ENCODE data around the gene DHX35. TPM values are rescaled to one million over a fixed set of nuclear protein-coding genes. Genes with fewer than 3 reads are reported as not detected.
"Not testable (repeated sequence)": the region's sequence is repeated elsewhere in the genome, so short reads cannot be mapped to it uniquely, and the experiment has no call there.

The DHX35 gene
- total and polyA plus RNA-seq, 2 experiments from 2014 or later, result 8.3 to 25.9 TPM

DNA sequence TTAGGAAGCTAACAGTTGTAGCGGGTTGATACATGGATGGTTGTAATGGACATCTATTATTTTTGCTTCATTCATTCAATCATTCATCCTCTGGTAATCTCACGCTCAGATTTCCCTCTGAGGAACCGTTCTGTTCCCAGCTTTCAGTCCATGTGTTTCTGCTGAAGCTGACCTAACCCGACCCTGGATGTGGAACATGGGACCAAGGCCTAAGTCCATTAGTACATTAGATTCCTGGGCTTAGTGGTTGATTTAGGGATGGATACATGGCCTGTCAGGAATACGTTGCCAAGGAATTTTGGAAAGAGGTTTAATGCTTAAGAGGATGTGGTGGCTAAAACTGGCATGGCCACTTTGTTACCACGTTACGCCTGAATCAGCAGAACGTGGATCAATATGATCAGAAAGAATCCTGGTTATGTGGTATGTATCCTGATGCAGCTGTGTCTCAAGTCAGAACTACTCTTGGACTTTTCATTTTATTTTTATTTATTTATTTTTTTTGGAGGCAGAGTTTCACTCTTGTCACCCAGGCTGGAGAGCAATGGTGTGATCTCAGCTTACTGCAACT lies 4.1 kb upstream of the DHX35 start:
- TF ChIP-seq EZH2 (IDR thresholded peaks at IDR 0.05; ENCODE audit: low read depth, unreplicated experiment), result no peak
- Mint-ChIP-seq H3K27ac (no peak overlapping the region), H3K9me3 (no peaks in the 10 kb centered on the region; the same call in 2 of the 3 replicates), H3K4me1 (peaks cover 11% of the 10 kb centered on the region; the same call in 2 of the 3 replicates), H3K36me3 (ENCODE audit: low read depth) (peaks cover 19% of the 10 kb centered on the region), H3K4me3 (no peak overlapping the region), H3K27me3 (ENCODE audit: insufficient read depth, low read depth, poor library complexity) (peaks cover 8% of the 10 kb centered on the region)
- no peaks in the 10 kb centered on the region for H3K9me2 ChIP-seq (ENCODE audit: insufficient read depth)
- no peak overlapping the region for H3K27ac ChIP-seq (ENCODE audit: low read depth)
- H2AFZ ChIP-seq, result no peak overlapping the region
- H3K4me3 ChIP-seq, result no peak overlapping the region
- ATAC-seq, result no peak
- peaks cover 7% of the 10 kb centered on the region; the same call in 1 of the 2 replicates for H3K36me3 ChIP-seq (ENCODE audit: insufficient read depth)
- no peaks in the 10 kb centered on the region for H4K20me1 ChIP-seq (replicated peaks; ENCODE audit: insufficient read depth)
- H3K27me3 ChIP-seq (ENCODE audit: insufficient read depth), result no peaks in the 10 kb centered on the region
- H3K4me1 ChIP-seq (ENCODE audit: insufficient read depth), result peaks cover 7% of the 10 kb centered on the region
- peaks cover 8% of the 10 kb centered on the region; the same call in 1 of the 2 replicates for H3F3A ChIP-seq (replicated peaks; ENCODE audit: low read depth)
- H3K4me2 ChIP-seq, result no peak overlapping the region
- no peak for DNase-seq (ENCODE audit: low spot score)
- peaks cover 6% of the 10 kb centered on the region for H3K79me2 ChIP-seq (replicated peaks; ENCODE audit: insufficient read depth)

DNA sequence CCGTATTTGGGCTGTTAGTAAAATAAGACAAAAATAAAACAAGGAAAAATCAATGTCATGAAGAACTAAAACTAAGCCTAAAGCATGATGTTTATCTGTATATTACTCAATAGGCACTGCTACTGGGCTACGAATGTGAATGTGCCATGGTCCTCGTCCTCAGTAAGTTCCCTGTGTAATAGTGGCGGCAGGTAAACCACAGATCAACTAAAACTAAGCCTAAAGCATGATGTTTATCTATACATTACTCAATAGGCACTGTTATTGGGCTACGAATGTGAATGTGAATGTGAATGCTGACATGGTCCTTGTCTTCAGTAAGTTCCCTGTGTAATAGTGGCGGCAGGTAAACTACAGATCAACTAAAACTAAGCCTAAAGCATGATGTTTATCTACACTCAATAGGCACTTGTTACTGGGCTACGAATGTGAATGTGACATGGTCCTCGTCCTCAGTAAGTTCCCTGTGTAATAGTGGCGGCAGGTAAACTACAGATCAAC lies 1.9 kb upstream of the DHX35 start:
- H3K4me3 Mint-ChIP-seq; H3K27me3 ChIP-seq (ENCODE audit: insufficient read depth); H3K4me3 ChIP-seq; H3K27ac Mint-ChIP-seq; H3K36me3 ChIP-seq (ENCODE audit: insufficient read depth); ATAC-seq; H3K36me3 Mint-ChIP-seq (ENCODE audit: low read depth); H3K27ac ChIP-seq (ENCODE audit: low read depth); H3K27me3 Mint-ChIP-seq (ENCODE audit: insufficient read depth, low read depth, poor library complexity); H3K9me2 ChIP-seq (ENCODE audit: insufficient read depth); DNase-seq (ENCODE audit: low spot score); H3K9me3 Mint-ChIP-seq; H4K20me1 ChIP-seq (replicated peaks; ENCODE audit: insufficient read depth); H2AFZ ChIP-seq; H3F3A ChIP-seq (replicated peaks; ENCODE audit: low read depth): not testable (repeated sequence)
- peak overlapping the region; percentile 80; the same call in 1 of the 2 replicates for H3K4me2 ChIP-seq
- peaks cover 10% of the 10 kb centered on the region for H3K4me1 ChIP-seq (ENCODE audit: insufficient read depth)
- peaks cover 29% of the 10 kb centered on the region for H3K79me2 ChIP-seq (replicated peaks; ENCODE audit: insufficient read depth)
- peaks cover 14% of the 10 kb centered on the region; the same call in 2 of the 3 replicates for H3K4me1 Mint-ChIP-seq

DNA sequence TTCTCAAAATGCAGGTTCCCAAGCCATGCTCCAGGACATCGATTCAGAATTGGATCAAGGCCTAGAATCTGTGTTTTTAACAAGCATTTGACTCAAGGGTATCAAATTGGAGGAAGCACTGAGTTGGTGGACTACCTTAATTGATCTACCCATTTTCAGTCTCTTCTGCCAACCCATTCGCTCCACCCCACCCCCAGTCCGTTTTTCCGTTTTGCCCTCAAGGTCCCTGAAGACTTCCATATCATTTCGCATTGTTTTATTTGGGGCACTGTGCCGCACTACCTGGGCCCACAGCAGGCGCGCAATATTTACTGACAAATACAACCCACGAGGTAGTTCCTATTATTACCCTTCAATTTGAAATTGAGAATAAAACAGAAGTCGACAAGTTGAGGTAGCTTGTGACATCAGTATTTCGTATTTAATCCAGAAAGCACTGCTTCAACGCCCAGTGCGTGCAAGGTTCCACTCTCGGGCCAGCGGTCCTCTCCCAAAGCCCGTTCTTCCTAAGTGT lies 557 bp upstream of the DHX35 start:
- H3K9me3 Mint-ChIP-seq, result no peaks in the 10 kb centered on the region; the same call in 2 of the 3 replicates
- Histone ChIP-seq H2AFZ (peak overlapping the region; percentile 18; the same call in 1 of the 2 replicates), H3F3A (replicated peaks; ENCODE audit: low read depth) (0 out of 2 replicates have a peak, but pooled peaks cover under 1% of the 10 kb centered on the region), H4K20me1 (replicated peaks; ENCODE audit: insufficient read depth) (0 out of 2 replicates have a peak, but pooled peaks cover 3% of the 10 kb centered on the region), H3K4me3 (peak overlapping the region; percentile 67), H3K27me3 (ENCODE audit: insufficient read depth) (no peaks in the 10 kb centered on the region), H3K4me1 (ENCODE audit: insufficient read depth) (peaks cover 10% of the 10 kb centered on the region), H3K79me2 (replicated peaks; ENCODE audit: insufficient read depth) (peaks cover 42% of the 10 kb centered on the region), H3K9me2 (ENCODE audit: insufficient read depth) (no peaks in the 10 kb centered on the region), H3K36me3 (ENCODE audit: insufficient read depth) (no peaks in the 10 kb centered on the region), H3K27ac (ENCODE audit: low read depth) (peak overlapping the region; percentile 93), H3K4me2 (peak overlapping the region; percentile 80)
- H3K4me3 Mint-ChIP-seq, result peak overlapping the region; percentile 99
- peaks cover 6% of the 10 kb centered on the region for H3K27me3 Mint-ChIP-seq (ENCODE audit: insufficient read depth, low read depth, poor library complexity)
- peak; percentile 22 for ATAC-seq
- peak; percentile 37 for DNase-seq (ENCODE audit: low spot score)
- H3K27ac Mint-ChIP-seq, result peak overlapping the region; percentile 99
- peaks cover 4% of the 10 kb centered on the region; the same call in 2 of the 3 replicates for H3K36me3 Mint-ChIP-seq (ENCODE audit: low read depth)
- peaks cover 14% of the 10 kb centered on the region for H3K4me1 Mint-ChIP-seq
- TF ChIP-seq STAT1 (IDR thresholded peaks at IDR 0.05; ENCODE audit: unreplicated experiment), result no peak
- TF ChIP-seq NANOG (IDR thresholded peaks at IDR 0.05; ENCODE audit: borderline replicate concordance), result no peak
- TF ChIP-seq, protein P1, sequence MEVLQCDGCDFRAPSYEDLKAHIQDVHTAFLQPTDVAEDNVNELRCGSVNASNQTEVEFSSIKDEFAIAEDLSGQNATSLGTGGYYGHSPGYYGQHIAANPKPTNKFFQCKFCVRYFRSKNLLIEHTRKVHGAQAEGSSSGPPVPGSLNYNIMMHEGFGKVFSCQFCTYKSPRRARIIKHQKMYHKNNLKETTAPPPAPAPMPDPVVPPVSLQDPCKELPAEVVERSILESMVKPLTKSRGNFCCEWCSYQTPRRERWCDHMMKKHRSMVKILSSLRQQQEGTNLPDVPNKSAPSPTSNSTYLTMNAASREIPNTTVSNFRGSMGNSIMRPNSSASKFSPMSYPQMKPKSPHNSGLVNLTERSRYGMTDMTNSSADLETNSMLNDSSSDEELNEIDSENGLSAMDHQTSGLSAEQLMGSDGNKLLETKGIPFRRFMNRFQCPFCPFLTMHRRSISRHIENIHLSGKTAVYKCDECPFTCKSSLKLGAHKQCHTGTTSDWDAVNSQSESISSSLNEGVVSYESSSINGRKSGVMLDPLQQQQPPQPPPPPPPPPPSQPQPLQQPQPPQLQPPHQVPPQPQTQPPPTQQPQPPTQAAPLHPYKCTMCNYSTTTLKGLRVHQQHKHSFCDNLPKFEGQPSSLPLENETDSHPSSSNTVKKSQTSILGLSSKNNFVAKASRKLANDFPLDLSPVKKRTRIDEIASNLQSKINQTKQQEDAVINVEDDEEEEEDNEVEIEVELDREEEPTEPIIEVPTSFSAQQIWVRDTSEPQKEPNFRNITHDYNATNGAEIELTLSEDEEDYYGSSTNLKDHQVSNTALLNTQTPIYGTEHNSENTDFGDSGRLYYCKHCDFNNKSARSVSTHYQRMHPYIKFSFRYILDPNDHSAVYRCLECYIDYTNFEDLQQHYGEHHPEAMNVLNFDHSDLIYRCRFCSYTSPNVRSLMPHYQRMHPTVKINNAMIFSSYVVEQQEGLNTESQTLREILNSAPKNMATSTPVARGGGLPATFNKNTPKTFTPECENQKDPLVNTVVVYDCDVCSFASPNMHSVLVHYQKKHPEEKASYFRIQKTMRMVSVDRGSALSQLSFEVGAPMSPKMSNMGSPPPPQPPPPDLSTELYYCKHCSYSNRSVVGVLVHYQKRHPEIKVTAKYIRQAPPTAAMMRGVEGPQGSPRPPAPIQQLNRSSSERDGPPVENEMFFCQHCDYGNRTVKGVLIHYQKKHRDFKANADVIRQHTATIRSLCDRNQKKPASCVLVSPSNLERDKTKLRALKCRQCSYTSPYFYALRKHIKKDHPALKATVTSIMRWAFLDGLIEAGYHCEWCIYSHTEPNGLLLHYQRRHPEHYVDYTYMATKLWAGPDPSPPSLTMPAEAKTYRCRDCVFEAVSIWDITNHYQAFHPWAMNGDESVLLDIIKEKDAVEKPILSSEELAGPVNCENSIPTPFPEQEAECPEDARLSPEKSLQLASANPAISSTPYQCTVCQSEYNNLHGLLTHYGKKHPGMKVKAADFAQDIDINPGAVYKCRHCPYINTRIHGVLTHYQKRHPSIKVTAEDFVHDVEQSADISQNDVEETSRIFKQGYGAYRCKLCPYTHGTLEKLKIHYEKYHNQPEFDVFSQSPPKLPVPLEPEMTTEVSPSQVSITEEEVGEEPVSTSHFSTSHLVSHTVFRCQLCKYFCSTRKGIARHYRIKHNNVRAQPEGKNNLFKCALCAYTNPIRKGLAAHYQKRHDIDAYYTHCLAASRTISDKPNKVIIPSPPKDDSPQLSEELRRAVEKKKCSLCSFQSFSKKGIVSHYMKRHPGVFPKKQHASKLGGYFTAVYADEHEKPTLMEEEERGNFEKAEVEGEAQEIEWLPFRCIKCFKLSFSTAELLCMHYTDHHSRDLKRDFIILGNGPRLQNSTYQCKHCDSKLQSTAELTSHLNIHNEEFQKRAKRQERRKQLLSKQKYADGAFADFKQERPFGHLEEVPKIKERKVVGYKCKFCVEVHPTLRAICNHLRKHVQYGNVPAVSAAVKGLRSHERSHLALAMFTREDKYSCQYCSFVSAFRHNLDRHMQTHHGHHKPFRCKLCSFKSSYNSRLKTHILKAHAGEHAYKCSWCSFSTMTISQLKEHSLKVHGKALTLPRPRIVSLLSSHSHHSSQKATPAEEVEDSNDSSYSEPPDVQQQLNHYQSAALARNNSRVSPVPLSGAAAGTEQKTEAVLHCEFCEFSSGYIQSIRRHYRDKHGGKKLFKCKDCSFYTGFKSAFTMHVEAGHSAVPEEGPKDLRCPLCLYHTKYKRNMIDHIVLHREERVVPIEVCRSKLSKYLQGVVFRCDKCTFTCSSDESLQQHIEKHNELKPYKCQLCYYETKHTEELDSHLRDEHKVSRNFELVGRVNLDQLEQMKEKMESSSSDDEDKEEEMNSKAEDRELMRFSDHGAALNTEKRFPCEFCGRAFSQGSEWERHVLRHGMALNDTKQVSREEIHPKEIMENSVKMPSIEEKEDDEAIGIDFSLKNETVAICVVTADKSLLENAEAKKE (CRISPR knock-in tag; IDR thresholded peaks at IDR 0.05), result no peak
- TF ChIP-seq, protein P2, sequence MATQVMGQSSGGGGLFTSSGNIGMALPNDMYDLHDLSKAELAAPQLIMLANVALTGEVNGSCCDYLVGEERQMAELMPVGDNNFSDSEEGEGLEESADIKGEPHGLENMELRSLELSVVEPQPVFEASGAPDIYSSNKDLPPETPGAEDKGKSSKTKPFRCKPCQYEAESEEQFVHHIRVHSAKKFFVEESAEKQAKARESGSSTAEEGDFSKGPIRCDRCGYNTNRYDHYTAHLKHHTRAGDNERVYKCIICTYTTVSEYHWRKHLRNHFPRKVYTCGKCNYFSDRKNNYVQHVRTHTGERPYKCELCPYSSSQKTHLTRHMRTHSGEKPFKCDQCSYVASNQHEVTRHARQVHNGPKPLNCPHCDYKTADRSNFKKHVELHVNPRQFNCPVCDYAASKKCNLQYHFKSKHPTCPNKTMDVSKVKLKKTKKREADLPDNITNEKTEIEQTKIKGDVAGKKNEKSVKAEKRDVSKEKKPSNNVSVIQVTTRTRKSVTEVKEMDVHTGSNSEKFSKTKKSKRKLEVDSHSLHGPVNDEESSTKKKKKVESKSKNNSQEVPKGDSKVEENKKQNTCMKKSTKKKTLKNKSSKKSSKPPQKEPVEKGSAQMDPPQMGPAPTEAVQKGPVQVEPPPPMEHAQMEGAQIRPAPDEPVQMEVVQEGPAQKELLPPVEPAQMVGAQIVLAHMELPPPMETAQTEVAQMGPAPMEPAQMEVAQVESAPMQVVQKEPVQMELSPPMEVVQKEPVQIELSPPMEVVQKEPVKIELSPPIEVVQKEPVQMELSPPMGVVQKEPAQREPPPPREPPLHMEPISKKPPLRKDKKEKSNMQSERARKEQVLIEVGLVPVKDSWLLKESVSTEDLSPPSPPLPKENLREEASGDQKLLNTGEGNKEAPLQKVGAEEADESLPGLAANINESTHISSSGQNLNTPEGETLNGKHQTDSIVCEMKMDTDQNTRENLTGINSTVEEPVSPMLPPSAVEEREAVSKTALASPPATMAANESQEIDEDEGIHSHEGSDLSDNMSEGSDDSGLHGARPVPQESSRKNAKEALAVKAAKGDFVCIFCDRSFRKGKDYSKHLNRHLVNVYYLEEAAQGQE (IDR thresholded peaks at IDR 0.05; ENCODE audit: unreplicated experiment), result no peak
- no peak for TF ChIP-seq EZH2 (IDR thresholded peaks at IDR 0.05; ENCODE audit: low read depth, unreplicated experiment)
